A673 (cell line): Measurements from ENCODE around the gene NOD2.

Experiments
- CTCF ChIP-seq: fragments of 300-800, 200-600 bp; sonication (generic); conservative IDR thresholded peaks from 2 replicates; pipeline ENCODE4 v1.5.1; 2017; ENCODE audit warnings: low read depth, mild to moderate bottlenecking, antibody characterized with exemption, low read length, moderate library complexity, mixed read lengths
- EZH2 ChIP-seq: fragments of 200-600 bp; sonication (generic); IDR thresholded peaks from 2 replicates; pipeline ENCODE4 v1.6.1; 2017; ENCODE audit warnings: borderline replicate concordance, low read depth, mild to moderate bottlenecking, mixed read lengths, antibody characterized with exemption, low read length; ENCODE audit not compliant: poor library complexity, severe bottlenecking

DNA sequence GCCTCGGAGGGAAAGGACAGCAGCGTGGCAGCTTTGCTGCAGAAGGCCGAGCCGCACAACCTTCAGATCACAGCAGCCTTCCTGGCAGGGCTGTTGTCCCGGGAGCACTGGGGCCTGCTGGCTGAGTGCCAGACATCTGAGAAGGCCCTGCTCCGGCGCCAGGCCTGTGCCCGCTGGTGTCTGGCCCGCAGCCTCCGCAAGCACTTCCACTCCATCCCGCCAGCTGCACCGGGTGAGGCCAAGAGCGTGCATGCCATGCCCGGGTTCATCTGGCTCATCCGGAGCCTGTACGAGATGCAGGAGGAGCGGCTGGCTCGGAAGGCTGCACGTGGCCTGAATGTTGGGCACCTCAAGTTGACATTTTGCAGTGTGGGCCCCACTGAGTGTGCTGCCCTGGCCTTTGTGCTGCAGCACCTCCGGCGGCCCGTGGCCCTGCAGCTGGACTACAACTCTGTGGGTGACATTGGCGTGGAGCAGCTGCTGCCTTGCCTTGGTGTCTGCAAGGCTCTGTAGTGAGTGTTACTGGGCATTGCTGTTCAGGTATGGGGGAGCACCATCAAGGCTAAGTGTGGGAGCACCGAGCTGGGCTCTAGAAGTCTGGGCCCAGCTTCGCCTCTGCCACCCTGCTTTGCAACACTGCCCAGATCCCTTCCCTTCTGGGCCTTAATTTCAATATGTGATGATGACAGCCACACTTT is 18.6 kb downstream of the NOD2 start:
- TF ChIP-seq CTCF (no peak), EZH2 (no peak)
